Measurements from ENCODE around the gene PLEKHD1.

The PLEKHD1 gene

DNA sequence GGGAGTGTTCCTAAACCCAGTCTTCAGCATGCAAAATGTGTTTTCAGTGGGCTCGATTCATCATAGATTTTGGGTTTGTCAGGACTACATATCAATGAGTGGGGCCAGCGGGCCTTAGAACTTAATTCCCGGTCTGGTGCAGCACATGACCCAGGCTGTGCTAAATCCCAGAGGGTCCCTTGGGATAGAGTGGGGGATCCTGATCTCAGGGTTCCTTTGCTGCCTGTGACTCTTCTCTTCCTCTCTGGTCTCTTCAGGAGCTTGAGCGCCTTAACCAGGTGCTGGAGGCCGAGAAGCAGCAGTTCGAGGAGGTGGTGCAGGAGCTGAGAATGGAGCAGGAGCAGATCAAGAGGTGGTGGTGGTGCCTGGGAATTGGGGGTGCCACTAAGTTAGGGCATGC, 37.5 kb downstream of the PLEKHD1 start:
- DNase-seq, result no peak

DNA sequence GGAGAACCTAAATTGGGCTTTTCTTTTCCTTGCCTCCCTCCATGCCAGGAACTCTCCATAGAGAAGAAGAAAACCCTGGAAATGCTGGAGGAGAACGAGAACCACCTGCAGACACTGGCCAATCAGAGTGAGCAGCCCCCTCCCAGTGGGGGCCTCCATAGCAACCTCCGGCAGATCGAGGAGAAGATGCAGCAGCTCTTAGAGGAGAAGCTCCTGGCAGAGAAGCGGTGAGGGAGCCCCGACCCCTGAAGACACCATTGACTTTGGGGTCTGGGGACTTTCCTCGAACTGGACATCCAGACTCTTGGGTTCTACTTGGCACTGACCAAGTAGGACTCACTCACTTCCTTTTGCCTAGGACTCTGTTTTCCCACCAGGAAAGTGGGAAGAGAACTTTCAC, 41.4 kb downstream of the PLEKHD1 start:
- DNase-seq, result no peak

DNA sequence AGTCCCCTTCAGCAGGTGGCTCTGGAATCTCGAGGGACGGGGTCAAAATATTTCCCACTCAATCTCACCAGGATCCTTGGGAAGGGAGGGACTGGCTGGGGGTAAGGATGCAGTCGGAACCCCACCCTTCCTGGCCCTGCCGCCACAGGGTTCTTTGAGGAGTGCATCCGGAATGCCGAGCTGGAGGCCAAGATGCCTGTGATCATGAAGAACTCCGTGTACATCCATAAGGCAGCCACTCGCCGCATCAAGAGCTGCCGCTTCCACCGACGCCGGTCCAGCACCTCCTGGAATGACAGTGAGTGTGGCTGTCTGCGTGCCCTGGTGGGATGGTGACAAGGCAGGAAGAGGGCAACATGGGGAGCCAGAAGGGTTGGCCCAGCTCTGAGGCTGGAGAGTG, 43.1 kb downstream of the PLEKHD1 start:
- DNase-seq, result no peak

DNA sequence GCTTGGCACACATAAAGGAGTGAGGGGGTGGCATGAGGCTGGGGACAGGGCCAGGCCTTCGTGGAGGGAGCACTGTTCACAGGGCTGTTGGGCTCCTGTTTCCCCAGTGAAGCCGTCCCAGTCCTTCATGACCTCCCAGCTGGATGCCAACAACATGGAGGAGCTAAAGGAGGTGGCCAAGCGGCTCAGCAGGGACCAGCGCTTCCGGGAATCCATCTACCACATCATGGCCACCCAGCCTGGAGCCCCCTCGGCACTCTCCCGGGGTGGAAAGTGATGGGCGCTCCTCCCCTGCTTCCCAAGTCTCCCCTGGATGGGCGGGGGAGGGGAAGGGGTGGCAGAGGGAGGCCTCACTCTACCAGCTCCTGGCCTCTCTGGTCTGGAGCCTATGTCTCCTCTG, 43.6 kb downstream of the PLEKHD1 start:
- no peak for DNase-seq

DNA sequence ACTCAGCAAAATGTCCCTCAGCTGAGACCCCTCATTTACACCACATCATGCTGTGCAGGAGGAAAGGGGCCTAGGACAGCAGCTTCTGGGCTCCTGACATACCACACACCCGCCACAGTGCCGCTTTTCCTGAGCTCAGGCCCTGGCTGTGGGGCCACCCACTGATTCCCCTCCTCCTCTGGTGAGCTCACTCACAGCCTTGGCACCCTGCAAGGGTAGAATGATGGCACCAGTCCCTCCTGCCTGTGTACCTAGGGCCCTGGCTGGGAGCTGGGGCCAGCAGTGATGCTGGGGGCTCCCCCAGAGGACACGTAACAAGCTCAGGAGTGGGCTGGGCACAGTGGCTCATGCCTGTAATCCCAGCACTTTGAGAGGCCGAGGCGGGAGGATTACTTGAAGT, 44.4 kb downstream of the PLEKHD1 start:
- DNase-seq, result no peak

DNA sequence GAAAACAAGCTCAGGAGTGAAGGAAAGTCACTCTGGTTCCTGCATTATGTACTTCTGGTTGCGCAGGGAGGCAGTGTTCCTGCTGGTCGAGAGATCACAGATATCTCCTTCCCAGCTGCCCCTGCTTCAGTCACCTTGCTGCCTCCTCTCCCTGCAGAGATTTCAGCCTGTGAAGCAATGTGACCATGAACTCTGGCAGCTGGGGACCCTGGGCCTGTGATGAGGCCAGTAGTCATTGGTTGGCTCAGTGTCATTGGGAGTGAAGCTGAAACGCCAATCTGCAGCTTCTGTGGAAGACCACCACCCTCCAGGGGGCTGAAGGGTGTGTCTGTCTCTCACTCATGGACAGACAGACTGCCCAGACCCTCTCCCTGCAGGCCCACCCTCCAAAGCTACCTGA, 45.0 kb downstream of the PLEKHD1 start:
- no peak for DNase-seq

DNA sequence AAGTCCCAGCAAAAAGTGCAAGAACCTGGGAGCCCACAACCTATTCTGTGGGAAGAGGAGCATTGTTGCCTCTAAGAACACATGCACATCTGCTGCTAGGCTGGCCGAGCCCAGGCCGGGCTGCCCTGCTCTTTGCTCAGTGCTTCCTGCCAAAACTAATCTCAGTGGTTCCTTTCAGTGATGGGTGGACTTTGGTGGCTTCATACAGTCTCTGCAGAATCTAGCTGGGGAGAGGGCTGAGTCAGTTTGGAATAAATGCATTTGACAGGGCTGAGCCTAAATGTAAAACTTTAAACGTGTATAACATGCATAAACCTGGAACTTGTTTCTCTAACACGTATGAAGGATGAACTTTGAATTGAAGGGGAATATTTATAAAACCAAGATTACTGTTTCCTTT, 45.6 kb downstream of the PLEKHD1 start:
- DNase-seq, result no peak

DNA sequence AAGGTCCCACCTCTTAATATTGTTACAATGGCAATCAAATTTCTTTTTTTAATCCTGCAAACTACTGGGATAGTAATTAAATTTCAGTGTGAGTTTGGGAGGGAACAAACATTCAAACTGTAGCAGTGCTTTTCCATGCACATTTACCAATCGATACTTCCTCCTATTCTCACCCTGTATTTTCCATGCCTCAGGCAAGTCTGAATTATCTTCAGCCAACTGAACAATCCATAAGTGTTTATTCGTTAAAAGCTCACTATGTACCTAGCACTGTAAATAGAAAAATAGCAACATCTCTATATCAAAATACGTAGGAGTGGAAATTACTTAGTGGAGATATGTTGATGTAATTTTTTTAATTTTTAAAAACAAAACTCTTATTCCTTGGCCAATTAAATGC, 46.6 kb downstream of the PLEKHD1 start:
- DNase-seq, result no peak

DNA sequence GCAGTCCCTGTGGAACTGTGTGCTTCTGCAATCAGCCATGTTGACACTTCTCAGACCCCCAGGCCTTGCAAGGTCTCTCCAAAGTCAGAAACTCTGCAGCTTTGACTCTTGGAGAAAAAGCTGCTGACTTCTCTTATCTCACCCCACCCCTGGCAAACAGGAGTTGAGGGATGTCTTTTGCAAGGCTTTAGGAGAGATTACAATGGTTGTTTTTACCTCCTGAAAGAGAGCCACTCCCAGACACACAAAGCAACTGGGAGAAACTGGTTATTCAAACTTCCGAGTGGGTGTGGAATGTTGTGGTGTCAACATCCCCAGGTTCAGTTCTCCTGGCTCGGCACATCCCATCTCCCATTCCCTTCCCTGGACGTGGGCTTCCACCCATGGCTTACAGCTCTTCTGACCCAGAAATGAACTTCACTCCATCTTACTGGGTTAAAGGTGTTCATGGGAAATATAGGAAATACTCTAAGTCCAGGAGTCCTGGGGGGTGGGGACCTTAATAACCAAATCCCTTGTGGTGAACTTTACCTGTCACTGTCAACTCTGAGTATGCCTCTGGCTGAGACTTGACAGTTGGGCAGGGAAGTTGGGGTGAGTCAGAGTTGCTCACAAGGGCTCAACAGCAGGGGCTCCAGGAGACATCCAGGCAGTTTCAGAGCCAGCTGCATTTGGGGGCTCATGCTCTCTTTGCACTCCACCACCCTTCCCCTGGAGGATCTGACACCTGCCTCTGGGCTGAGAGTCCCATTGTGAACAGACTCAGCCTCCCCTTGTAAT, 48.2 kb downstream of the PLEKHD1 start:
- no peak for DNase-seq

DNA sequence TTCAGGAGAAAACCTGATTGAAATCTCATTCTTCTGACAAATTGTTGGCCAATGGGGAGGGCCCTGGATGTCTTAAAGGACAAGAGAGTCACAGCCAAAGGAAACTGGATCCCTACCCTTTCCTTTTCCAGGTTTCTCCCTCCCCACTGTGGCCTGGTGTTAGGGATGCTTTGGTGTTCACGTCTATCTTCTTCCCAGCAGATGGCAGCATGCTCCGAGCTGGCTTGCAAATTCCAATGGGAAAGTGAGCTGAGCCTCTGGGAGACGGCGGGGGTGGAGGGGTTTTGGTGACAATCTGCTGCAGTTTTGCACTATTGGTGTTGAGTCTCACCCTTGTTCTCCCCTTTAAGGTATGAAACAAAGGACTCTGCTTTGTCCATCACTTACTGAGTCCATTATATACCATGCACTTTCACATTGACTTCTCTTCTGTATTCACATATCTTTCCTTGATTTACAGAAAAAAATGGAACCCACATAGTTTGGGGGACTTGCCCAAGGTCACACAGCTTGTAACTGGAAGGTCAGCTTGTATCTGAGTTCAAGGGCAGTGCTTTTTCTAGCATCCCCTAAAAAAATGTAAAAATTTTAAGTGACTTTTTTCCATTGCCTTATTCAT, 50.8 kb downstream of the PLEKHD1 start:
- peak; percentile 55 for DNase-seq

DNA sequence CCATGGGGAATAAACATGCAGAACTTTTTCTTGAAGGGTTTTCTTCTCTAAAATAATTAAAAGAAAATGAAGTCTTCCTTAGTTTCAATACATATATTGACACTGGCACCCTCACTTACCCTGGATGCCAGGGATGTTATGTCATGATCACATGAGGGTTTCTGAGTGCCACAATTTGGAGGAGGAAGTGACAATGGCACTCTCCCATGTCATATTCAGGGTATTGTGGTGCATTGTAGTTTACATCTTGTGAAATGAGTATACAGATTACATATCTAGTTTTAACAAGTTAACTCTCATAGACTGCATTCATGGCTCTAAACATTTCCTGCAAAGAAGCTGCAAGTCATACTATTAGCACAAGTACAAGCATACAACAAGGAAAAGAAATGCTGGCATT, 52.4 kb downstream of the PLEKHD1 start:
- no peak for DNase-seq

DNA sequence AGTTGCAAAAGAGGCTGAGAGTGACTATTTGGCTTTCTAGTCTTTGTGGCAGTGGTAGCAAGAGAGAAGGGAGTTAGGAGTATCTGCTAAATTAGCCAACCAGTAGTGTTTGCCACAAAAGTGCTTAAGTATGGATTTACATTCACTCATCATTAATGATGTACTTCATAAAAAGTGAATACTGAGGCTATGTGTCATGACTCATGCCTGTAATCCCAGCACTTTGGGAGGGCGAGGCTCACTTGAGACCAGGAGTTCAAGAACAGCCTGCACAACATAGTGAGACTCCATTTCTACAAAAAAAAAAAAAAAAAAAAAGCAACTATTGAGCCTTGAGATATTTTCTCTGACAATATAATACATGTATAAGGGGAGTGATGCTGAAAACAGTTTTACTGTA, 53.4 kb downstream of the PLEKHD1 start:
- DNase-seq, result no peak

DNA sequence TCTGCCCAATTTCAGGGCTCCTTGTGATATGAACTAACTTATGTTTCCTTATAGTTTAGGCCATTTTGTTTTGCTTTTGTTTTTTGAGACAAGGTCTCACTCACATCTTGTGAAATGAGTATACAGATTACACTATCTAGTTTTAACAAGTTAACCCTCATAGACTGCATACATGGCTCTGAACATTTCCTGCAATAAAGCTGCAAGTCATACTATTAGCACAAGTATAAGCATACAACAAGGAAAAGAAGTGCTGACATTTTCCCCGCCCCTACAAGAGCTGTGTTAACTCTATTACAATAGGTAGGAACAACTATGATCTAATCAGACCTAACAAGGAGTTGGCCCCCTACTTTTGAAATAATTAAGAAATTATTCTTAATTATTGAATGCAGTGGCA, 54.2 kb downstream of the PLEKHD1 start:
- no peak for DNase-seq

DNA sequence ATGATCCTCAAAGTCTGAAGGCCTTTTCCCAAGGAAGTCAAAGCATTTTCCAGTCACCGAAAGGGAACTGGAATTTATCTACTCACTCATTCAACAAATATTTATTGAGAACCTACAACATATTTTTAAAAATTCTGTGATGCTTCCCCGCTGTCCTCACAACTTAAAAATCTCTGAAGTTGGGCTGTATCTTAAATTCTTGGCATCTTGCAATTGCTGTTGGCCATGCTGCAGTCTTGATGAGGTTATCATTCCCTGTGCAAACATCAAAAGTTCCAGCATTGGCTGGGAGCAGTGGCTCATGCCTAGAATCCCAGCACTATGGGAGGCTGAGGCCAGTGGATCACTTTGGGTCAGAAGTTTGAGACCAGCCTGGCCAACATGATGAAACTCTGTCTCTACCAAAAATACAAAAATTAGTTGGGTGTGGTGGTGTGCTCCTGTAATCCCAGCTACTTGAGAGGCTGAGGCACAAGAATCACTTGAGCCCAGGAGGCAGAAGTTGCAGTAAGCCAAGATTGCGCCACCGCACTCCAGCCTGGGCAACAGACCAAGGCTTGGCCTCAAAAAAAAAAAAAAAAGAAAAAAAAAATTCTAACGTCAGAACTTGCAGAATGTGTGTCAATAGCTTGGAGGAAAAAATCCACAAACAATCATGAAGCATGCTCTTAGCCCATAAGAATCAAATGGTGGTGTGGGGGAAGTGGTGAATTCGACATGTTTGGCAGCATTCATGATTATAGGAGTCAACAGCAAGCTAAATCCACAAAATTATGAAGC, 55.3 kb downstream of the PLEKHD1 start:
- no peak for DNase-seq

DNA sequence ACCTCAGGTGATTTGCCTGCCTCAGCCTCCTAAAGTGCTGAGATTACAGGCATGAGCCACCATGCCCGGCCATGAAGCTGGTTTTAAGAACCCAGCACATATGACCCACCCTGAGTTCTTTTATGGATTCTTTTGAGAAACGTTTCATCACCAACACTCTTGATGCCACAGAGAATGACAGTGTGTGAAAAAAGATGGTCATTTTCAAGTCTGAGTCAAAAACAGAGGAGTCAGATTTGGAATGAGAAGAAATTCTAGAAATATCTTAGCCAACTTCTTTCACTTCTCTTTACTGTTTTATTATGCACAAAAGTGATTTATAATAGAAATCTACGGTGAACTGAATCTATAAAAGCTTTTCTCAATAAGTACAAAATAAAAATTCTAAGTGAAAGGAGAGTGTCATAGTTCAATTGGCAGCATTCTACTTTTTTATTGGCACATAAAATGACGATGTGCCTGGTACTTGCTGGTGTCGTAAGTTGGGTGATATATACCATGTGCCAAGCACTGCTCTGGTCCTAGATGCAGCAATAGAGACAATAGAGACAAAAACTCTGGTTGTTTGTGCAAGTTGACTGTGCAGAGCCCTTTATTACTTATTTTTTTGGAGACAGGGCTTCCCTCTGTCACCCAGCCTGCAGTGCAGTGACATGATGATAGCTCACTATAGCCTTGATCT, 56.3 kb downstream of the PLEKHD1 start:
- no peak for DNase-seq

DNA sequence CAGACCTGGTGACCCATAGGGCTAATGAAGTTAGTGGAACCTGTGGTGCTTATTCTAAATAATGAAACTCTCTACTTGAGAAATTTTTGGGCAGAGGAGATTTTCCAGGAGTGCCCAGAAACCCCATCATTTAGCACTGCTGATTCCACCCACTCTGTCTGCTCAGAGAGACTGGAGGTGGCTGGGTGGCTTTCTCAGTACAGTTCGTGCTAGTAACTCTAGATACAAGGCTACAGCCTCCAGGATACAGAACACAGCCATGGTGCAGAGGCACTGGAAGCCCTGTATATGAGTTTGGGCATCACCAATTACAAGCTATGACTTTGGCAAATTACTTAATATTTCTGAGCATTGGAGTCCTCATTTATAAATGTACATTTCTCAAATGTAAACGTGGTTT, 57.8 kb downstream of the PLEKHD1 start:
- no peak for DNase-seq

DNA sequence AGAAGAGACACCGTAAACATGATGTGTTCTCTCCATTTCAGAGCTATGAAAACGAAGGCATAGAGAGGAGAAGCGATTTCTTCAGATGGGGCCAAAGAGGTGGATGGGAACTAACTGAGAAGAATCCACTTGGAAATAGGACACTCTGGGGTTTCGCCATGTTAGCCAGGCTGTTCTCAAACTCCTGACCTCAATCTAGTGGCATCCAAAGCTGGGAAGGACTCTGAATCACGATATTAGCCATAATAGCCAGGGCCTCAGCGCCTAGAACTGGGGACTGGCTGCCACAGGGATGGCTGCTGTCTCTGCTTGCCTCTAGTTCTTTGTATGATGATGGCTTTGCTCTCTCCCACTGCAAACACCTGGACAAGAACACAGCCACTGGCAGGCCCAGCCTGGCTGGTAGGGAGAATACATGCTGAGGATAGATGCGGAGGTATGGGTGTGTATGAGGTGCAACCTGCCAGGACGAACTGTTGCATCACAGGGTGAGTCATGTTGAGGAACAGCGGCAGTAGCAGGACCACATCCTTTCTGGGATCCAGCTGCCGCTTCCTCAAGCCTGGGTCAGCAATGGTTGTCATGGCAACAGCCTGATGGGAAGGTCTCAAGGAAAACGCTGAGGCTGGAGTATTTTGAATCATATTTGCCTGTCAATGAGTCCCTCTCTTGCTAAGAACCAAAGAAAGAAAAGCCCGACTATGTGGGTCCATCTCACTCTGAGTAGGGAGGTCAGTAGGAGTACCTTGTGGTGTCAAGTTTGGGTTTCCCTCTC, 59.0 kb downstream of the PLEKHD1 start:
- DNase-seq, result no peak

DNA sequence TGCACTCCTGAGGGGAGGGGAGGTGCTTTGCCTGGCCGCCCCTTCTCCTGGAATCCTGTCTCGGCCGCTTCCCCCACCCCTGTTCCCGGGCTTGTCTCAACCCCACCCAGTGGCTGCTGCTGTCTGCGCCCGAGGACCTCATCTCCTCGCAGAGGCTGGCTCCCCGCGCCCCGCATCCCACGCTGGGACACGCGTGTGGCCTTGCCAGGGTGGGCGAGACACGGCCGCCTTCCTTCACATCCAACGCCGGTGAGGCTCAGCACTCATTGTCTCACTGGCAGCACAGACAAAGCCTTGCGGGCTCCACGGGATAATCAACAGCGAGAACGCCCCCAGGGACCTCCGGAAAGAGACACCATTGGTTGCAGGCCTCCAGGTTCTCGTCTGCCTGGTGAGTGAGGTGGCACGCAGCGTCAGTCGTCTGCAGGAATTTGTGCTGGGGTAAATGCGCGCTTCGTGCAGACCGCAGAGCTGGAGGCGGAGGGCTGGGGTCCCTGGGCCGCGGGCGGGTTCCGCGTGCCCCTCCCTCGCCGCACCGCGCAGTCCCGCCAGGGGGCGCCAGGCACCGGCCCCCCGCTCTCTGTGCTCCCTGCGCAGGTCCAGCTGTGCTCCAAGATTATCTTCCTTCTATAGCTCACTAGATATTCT, 63.3 kb downstream of the PLEKHD1 start:
- DNase-seq, result peak; percentile 66

DNA sequence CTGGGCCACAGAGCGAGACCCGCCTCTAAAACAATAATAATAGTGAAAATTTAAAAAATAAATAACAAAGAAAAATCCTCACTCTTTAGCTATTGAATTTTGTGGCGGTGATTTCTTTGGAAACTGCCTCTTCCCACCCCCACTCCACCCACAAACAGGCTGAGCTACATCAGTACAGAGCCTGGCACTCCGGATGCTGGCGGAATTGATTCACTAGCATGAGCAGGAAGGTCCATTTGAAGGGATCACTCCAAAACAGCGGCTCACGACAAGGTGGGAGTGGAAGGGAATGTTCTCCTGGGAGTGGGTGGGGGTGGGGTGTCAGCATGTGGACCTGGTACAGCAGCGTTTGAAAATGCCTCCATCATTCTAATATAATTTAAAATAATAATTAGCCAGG, 64.0 kb downstream of the PLEKHD1 start:
- no peak for DNase-seq

DNA sequence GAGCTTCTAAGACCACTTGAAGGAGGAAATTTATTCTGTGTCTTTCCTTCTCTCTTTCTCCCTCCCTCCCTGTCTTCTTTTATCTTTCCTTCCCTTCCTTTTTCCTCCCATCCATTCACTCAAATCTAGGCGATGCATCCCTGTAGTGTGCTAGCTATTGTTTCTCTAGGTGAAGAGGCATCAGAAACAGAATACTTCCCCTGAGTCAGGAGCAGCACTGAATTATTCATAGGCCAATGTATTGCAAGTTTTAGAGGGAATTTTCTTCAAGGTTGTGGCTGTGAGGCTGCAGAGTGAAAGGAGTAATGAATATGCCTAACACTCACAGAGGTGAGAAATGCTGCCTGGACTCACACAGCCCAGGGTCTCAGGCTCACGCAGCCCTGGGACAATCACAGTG, 67.0 kb downstream of the PLEKHD1 start:
- DNase-seq, result no peak

DNA sequence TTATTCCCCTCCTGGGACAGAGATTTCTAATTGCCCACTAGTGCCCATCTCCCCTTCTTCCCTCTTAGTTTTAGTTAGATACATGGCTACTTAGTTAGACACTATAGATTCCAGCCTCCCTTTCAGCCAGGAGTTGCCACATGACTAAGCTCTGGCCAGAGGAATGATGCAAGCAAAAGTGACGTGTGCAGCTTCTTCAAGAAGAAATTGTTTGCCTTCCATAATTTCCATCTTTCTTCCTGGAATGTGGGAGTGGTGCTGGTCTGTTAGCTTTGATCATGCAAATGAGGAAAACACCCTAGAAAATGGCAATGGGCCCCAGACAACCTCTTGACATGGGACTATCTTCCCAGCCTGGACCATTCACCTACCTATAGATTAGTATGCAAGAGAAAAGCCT, 68.7 kb downstream of the PLEKHD1 start:
- no peak for DNase-seq

DNA sequence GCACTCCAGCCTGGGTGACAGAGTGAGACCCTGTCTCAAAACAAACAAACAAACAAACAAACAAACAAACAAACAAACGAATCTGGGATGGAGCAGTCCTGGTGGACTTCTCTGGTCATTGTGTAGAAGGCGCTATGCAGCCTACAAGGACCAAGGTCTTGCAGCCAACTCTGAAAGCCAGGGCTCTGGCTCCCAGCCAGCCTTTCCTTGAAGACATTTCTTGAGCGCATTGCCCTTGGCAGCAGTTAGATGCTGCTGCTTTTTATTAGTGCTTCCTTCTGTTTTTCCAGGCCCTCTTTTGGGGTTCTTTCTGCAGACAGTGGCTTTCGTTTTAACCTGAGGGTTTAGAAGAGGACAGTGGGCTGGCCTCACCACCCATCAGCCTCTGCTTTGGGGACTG, 70.0 kb downstream of the PLEKHD1 start:
- DNase-seq, result no peak
